ENCODE data around the gene USP36. TPM values are rescaled to one million over a fixed set of nuclear protein-coding genes. Genes with fewer than 3 reads are reported as not detected.
A peak's percentile ranks its signal among the peaks of the same experiment; 100 is the strongest.

The USP36 gene
- total RNA-seq, 1 donor from 2014 or later = 18.8 TPM

- no peak for FAIRE-seq
- no peak for DNase-seq (ENCODE audit: low spot score in 2 of 2)
Observed at GRCh38 chr17:78819806-78820792, 20.5 kb downstream of the USP36 start.

- DNase-seq (ENCODE audit: low spot score in 2 of 2) = no peak
Observed at GRCh38 chr17:78819402-78819801, 21.2 kb downstream of the USP36 start.

GRCh38 chr17:78818932-78819331 is 21.7 kb downstream of the USP36 start:
- DNase-seq (ENCODE audit: low spot score in 2 of 2) = no peak
- FAIRE-seq = no peak

More at GRCh38 chr17:78819402-78819801, 21.2 kb downstream of the USP36 start:
- FAIRE-seq = no peak

GRCh38 chr17:78818152-78818846 is 22.3 kb downstream of the USP36 start:
- FAIRE-seq = no peak
- no peak for DNase-seq (ENCODE audit: low spot score in 2 of 2)

GRCh38 chr17:78817123-78817522 is 23.5 kb downstream of the USP36 start:
- no peak for FAIRE-seq
- DNase-seq (ENCODE audit: low spot score in 2 of 2) = no peak

- FAIRE-seq (no peak), DNase-seq (ENCODE audit: low spot score in 2 of 2) (no peak)
Observed at GRCh38 chr17:78815696-78816095, 24.9 kb downstream of the USP36 start.

GRCh38 chr17:78812855-78813254 is 27.8 kb downstream of the USP36 start:
- DNase-seq (ENCODE audit: low spot score in 2 of 2) (no peak), FAIRE-seq (no peak)

- no peak for FAIRE-seq
- no peak for DNase-seq (ENCODE audit: low spot score in 2 of 2)
Observed at GRCh38 chr17:78808163-78808562, 32.5 kb downstream of the USP36 start.

- DNase-seq (ENCODE audit: low spot score in 2 of 2) = no peak
- FAIRE-seq = no peak
Observed at GRCh38 chr17:78806451-78806850, 34.2 kb downstream of the USP36 start.

GRCh38 chr17:78805301-78805700 is 35.3 kb downstream of the USP36 start:
- DNase-seq (ENCODE audit: low spot score in 2 of 2) (no peak), FAIRE-seq (no peak)

GRCh38 chr17:78804777-78805176 is 35.8 kb downstream of the USP36 start:
- no peak for DNase-seq (ENCODE audit: low spot score in 2 of 2)
- FAIRE-seq = no peak

GRCh38 chr17:78803186-78803845 is 37.3 kb downstream of the USP36 start:
- FAIRE-seq (no peak), DNase-seq (ENCODE audit: low spot score in 2 of 2) (no peak)

- no peak for DNase-seq (ENCODE audit: low spot score in 2 of 2)
- FAIRE-seq = no peak
Observed at GRCh38 chr17:78802459-78802858, 38.2 kb downstream of the USP36 start.

GRCh38 chr17:78802008-78802407 is 38.6 kb downstream of the USP36 start:
- DNase-seq (ENCODE audit: low spot score in 2 of 2) = no peak
- FAIRE-seq = no peak

GRCh38 chr17:78800132-78800931 is 40.3 kb downstream of the USP36 start:
- DNase-seq (ENCODE audit: low spot score in 2 of 2) (no peak), FAIRE-seq (no peak)

GRCh38 chr17:78798695-78799559 is 41.7 kb downstream of the USP36 start:
- FAIRE-seq = no peak
- peak; percentile 58 to 64 for DNase-seq (ENCODE audit: low spot score in 2 of 2)

GRCh38 chr17:78797691-78798585 is 42.7 kb downstream of the USP36 start:
- no peak for FAIRE-seq
- DNase-seq (ENCODE audit: low spot score in 2 of 2) = peak in 1 of 2 donors; percentile 57

GRCh38 chr17:78797213-78797612 is 43.4 kb downstream of the USP36 start:
- DNase-seq (ENCODE audit: low spot score in 2 of 2) (no peak), FAIRE-seq (no peak)
